Measurements from ENCODE around the gene NRM. TPM values are rescaled to one million over a fixed set of nuclear protein-coding genes. Genes with fewer than 3 reads are reported as not detected.

Gene NRM
- total RNA-seq, result 20.4 and 22.5 TPM in 2 replicates

GRCh38 chr6:30690403-30691207 lies at the start of gene NRM:
Gene NRM (minus strand): TSS chr6:30690984. CDS start chr6:30690974, 10 bp downstream.
- DNase-seq (ENCODE audit: low read depth), result no peak
- peak within 1 kb of the TSS; percentile 82 for H3K4me3 ChIP-seq (ENCODE audit: low read depth, low read length)
- no peak for TF ChIP-seq CTCF (conservative IDR thresholded peaks at IDR 0.05; ENCODE audit: low read depth, low read length)

GRCh38 chr6:30740540-30740870 lies 49.7 kb upstream of the NRM start:
- no peak overlapping the region for H3K4me3 ChIP-seq (ENCODE audit: low read depth, low read length)
- no peak for DNase-seq (ENCODE audit: low read depth)
- no peak for TF ChIP-seq CTCF (conservative IDR thresholded peaks at IDR 0.05; ENCODE audit: low read depth, low read length)

DNA sequence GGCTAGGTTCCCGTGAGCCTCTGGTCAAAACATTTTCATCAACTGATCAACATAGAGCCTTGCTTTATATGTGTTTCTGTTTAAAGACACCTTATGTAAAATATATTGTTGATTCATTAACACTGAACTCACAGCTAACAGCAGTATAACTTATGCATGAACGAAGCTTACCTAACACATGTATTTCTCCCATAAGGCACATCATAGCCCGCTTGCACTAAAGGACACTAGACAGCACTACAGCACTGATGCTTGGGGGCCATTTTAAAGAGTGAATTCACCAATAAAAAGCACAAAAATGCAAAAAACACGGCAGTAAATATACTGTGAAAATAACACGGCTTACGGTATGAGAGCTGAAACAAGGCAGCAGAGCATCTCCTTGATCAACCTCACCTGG lies 47.7 kb upstream of the NRM start:
- TF ChIP-seq CTCF (conservative IDR thresholded peaks at IDR 0.05; ENCODE audit: low read depth, low read length), result no peak
- H3K4me3 ChIP-seq (ENCODE audit: low read depth, low read length), result no peak overlapping the region

GRCh38 chr6:30735668-30736314 lies 45.0 kb upstream of the NRM start:
- TF ChIP-seq CTCF (conservative IDR thresholded peaks at IDR 0.05; ENCODE audit: low read depth, low read length), result no peak
- H3K4me3 ChIP-seq (ENCODE audit: low read depth, low read length), result no peak overlapping the region
- no peak for DNase-seq (ENCODE audit: low read depth)

More for the DNA sequence above, 47.7 kb upstream of the NRM start:
- no peak for DNase-seq (ENCODE audit: low read depth)

- no peak for TF ChIP-seq CTCF (conservative IDR thresholded peaks at IDR 0.05; ENCODE audit: low read depth, low read length)
- H3K4me3 ChIP-seq (ENCODE audit: low read depth, low read length), result no peak overlapping the region
- DNase-seq (ENCODE audit: low read depth), result no peak
These were observed 41.6 kb upstream of the NRM start for GRCh38 chr6:30732237-30732943.

DNA sequence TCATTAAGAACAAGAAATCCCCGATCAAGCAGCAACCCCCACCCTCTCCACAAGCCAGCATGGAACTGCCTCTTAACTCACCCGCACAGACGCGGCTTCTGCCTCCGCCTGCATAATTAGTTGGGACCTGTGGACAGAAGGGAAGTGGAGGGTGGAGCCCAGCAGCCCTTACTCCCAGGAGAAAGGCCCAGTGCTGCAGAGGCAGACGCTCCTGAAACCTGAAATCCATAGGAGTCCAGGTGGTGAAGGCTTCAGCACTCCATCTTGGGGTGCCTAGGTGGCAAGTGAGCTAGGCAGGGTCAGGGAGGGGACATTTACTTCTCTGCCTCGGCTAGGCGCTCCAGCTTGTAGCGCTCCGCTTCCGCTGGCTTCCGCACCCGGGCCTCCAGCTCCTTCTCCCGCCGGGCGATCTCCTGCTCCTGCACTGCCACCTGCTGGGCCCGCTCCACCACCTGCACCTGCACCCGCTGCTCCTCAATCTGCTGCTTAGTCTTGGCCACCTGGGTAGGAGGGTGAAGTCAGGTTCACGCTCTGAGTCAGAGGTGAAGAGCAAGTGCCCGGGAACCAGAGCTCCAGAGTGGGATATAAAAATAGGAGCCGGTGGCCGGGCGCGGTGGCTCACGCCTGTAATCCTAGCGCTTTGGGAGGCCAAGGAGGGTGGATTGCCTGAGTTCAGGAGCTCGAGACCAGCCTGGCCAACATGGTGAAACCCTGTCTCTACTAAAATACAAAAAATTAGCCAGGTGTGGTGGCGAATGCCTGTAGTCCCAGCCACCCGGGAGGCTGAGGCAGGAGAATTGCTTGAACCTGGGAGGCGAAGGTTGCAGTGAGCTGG lies 40.0 kb upstream of the NRM start:
- H3K4me3 ChIP-seq (ENCODE audit: low read depth, low read length), result peak overlapping the region; percentile 27
- TF ChIP-seq CTCF (conservative IDR thresholded peaks at IDR 0.05; ENCODE audit: low read depth, low read length), result peak; percentile 78
- DNase-seq (ENCODE audit: low read depth), result no peak
